ENCODE results near the gene METAP1. TPM values are rescaled to one million over a fixed set of nuclear protein-coding genes. Genes with fewer than 3 reads are reported as not detected.
"Not testable (repeated sequence)": the region's sequence is repeated elsewhere in the genome, so short reads cannot be mapped to it uniquely, and the experiment has no call there.

Gene METAP1
- total RNA-seq, 6 experiments from 2014 or later = 49.0 to 61.4 (median 56.1) TPM

DNA sequence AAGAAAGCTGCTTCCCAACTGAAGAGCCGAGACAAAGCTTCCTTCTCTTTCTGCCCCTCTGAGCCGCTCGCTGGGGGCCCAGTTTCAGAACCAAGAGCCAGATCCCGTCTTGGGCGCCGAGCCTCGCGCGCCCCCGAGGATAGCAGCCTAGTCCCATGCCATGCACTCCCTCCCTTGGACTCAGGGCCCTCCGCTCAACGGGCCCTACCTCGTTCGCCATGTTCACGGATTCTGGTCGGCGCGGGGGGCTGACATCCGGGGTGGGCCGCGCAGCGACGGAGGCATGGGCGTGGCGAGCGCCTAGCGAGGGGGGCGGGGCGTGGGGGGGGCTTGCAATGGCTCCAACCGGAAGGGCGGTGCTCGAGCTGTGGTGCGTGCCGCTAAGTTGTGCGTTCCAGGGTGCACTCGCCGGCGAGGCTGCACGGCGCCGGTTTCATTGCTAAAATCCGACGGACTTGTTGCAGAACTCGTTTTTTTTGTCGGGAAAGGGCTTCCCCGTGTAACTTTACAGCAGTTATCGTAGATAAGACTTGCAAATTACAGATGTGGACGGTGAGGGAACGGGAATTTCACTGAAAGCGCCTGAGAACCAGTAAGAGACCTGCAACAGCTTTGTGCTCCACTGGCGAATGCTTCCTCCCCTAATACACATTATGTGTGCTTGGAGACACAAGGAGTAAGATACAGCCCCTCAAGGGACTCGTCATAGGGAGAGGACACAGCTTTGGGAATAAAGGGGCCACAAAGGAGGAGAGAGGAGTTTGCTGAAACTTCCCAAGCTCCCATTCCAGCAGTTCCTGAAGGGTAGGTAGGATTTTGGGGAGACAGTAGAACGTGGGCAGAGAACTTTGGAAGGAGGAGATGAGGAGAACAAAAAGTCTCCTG lies 93.2 kb downstream of the METAP1 start, which contains the start of gene ADH5:
Gene ADH5, minus strand, starts transcription at position 308 of the 885 bp plus-strand sequence. Its CDS starts 88 bp downstream, at position 220.
- peak within 1 kb of the TSS; percentile 89 for H3K27ac Mint-ChIP-seq
- peak; percentile 70 for DNase-seq
- TF ChIP-seq, protein P1, sequence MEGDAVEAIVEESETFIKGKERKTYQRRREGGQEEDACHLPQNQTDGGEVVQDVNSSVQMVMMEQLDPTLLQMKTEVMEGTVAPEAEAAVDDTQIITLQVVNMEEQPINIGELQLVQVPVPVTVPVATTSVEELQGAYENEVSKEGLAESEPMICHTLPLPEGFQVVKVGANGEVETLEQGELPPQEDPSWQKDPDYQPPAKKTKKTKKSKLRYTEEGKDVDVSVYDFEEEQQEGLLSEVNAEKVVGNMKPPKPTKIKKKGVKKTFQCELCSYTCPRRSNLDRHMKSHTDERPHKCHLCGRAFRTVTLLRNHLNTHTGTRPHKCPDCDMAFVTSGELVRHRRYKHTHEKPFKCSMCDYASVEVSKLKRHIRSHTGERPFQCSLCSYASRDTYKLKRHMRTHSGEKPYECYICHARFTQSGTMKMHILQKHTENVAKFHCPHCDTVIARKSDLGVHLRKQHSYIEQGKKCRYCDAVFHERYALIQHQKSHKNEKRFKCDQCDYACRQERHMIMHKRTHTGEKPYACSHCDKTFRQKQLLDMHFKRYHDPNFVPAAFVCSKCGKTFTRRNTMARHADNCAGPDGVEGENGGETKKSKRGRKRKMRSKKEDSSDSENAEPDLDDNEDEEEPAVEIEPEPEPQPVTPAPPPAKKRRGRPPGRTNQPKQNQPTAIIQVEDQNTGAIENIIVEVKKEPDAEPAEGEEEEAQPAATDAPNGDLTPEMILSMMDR (IDR thresholded peaks at IDR 0.05) = no peak
- H3K36me3 Mint-ChIP-seq (ENCODE audit: low read depth) = peaks cover 22% of the 10 kb centered on the region
- H3K9me3 Mint-ChIP-seq = no peaks in the 10 kb centered on the region
- peaks cover 45% of the 10 kb centered on the region for H3K4me1 Mint-ChIP-seq (ENCODE audit: low read depth)
- H3K27me3 Mint-ChIP-seq (ENCODE audit: insufficient read depth) = peaks cover 3% of the 10 kb centered on the region; the same call in 1 of the 2 replicates
- H3K4me3 Mint-ChIP-seq = peak within 1 kb of the TSS; percentile 96

DNA sequence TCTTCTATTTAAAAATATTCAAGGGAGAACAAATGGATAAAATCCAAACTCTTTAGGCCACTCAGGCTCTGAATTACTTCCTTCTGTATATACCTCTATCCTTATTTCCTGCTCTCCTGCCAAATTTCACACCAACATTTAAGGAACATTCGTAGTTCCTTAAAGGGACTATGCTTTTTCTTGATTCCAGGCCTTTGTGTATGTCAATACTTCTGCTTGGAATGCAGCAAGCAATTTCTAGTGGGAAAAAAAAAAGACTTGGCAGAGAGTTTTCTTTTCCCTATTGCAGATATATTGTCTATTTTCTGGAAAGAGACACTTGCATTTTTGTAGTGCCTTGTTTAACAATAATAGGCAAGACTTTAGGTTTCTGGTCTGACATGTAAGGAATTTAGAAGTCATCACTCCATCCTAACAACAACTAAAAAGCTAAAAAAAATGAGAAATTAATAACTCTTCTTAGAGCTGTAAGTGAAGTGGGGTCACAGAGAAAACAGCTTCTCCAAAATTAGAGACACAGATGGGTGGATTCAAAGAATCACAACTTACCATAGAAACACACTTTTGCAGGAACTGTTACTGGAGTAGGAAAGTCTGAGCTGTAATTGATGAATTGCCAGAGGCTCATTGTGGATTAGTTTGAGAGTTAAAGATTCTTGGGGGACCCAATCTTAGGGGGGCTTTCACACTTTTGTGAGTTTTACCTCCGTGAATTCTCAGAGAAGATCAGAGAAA lies 95.1 kb downstream of the METAP1 start:
- peak overlapping the region; percentile 63 for H3K27ac Mint-ChIP-seq
- H3K36me3 Mint-ChIP-seq (ENCODE audit: low read depth) = peaks cover 14% of the 10 kb centered on the region
- no peak for DNase-seq
- H3K9me3 Mint-ChIP-seq = no peaks in the 10 kb centered on the region
- peaks cover 38% of the 10 kb centered on the region for H3K4me1 Mint-ChIP-seq (ENCODE audit: low read depth)
- H3K27me3 Mint-ChIP-seq (ENCODE audit: insufficient read depth) = peaks cover 3% of the 10 kb centered on the region; the same call in 1 of the 2 replicates
- TF ChIP-seq, protein P1 (IDR thresholded peaks at IDR 0.05) = no peak
- peak overlapping the region; percentile 96 for H3K4me3 Mint-ChIP-seq

DNA sequence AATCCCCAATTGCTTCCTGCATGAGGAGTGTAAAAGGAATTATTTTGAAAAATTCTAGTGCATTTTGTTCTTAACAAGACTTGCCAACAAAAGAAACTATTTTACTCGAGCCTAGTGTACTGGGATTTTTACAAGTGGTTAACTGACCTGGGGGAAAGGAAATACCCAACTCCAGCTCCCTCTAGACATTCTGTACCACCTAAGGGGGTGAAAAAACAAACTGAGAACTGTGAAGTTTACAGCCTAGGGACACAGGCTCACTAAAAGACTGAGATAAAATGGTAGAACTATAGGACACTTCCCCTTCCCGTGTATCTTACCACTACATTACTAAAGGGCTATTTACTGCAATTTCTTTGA lies 95.7 kb downstream of the METAP1 start:
- Mint-ChIP-seq H3K27me3 (ENCODE audit: insufficient read depth) (peaks cover 3% of the 10 kb centered on the region; the same call in 1 of the 2 replicates), H3K27ac (no peak overlapping the region), H3K4me3 (no peak overlapping the region; the same call in 1 of the 2 replicates), H3K36me3 (ENCODE audit: low read depth) (peaks cover 13% of the 10 kb centered on the region), H3K9me3 (no peaks in the 10 kb centered on the region), H3K4me1 (ENCODE audit: low read depth) (peaks cover 35% of the 10 kb centered on the region)
- TF ChIP-seq, protein P1 (IDR thresholded peaks at IDR 0.05) = no peak
- no peak for DNase-seq

DNA sequence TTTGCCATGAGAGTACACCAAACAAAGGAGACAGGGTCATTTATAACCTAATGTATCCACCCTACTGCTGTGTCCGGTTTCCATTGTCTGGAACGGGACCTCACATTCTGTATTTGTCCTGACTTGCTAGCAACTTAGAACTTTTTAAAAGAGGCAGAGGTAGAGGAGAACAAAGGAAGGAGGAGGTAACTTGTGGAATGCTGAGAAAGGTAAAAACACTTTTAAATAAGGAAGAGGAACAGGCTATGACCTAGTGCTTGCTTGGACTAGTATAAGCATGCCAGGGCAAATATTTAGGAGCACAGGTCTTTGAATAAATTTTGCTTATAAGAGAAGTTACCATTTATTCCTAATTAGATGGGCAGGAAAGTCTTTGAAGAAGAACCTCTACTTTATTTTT lies 96.3 kb downstream of the METAP1 start:
- H3K36me3 Mint-ChIP-seq (ENCODE audit: low read depth); H3K27ac Mint-ChIP-seq; H3K27me3 Mint-ChIP-seq (ENCODE audit: insufficient read depth); H3K9me3 Mint-ChIP-seq; H3K4me3 Mint-ChIP-seq; DNase-seq: not testable (repeated sequence)
- H3K4me1 Mint-ChIP-seq (ENCODE audit: low read depth) = peaks cover 30% of the 10 kb centered on the region

DNA sequence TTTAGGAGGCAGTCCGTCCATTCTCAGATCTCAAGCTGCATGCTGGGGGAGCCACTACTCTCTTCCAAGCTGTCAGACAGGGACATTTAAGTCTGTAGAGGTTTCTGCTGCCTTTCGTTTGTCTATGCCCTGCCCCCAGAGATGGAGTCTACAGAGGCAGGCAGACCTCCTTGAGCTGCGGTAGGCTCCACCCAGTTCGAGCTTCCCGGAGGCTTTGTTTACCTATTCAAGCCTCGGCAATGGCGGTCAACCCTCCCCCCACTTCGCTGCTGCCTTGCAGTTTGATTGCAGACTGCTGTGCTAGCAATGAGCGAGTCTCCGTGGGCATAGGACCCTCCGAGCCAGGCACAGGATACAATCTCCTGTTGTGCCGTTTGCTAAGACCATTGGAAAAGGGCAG lies 103.8 kb downstream of the METAP1 start:
- H3K27me3 Mint-ChIP-seq (ENCODE audit: insufficient read depth) = no peaks in the 10 kb centered on the region; the same call in 1 of the 2 replicates
- no peak for DNase-seq
- H3K4me3 Mint-ChIP-seq = no peak overlapping the region
- H3K27ac Mint-ChIP-seq = no peak overlapping the region
- H3K36me3 Mint-ChIP-seq (ENCODE audit: low read depth) = no peaks in the 10 kb centered on the region
- peaks cover 24% of the 10 kb centered on the region for H3K4me1 Mint-ChIP-seq (ENCODE audit: low read depth)
- H3K9me3 Mint-ChIP-seq = no peaks in the 10 kb centered on the region
- TF ChIP-seq, protein P1 (IDR thresholded peaks at IDR 0.05) = no peak

DNA sequence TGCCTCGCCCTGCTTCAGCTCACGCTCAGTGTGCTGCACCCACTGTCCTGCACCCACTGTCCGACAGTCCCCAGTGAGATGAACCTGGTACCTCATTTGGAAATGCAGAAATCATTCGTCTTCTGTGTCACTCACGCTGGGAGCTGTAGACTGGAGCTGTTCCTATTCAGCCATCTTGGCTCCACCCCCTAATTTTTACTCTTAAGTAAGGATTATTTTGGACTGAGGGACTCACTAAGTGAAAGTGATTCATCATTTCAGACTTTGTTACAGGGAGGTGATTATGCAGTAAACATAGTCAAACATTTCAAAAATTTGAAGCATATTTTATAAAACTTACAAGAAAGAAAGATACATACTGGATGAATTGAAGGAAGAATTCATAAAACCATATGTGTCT lies 104.3 kb downstream of the METAP1 start:
- not testable (repeated sequence) for DNase-seq; H3K27me3 Mint-ChIP-seq (ENCODE audit: insufficient read depth); H3K36me3 Mint-ChIP-seq (ENCODE audit: low read depth); H3K27ac Mint-ChIP-seq; H3K9me3 Mint-ChIP-seq; H3K4me3 Mint-ChIP-seq
- H3K4me1 Mint-ChIP-seq (ENCODE audit: low read depth) = peaks cover 26% of the 10 kb centered on the region

Measured in HFFc6 (cell line).